HepG2 (cell line): ENCODE measurements around the gene TCERG1L.

Experiments used
- ATF3 ChIP-seq: sonication (generic); formaldehyde crosslinking; IDR thresholded peaks from 2 replicates; pipeline ENCODE4 v1.4.0; 2020; ENCODE audit warnings: missing genetic modification reagents
- CBX5 ChIP-seq: sonication (generic); formaldehyde crosslinking; IDR thresholded peaks from 2 replicates; pipeline ENCODE4 v1.4.0; 2020; ENCODE audit warnings: missing genetic modification reagents, borderline replicate concordance
- CTCF ChIP-seq: sonication (generic); formaldehyde crosslinking; IDR thresholded peaks from 2 replicates; pipeline ENCODE4 v1.5.0; 2020; ENCODE audit warnings: mild to moderate bottlenecking, missing genetic modification reagents, moderate library complexity
- KLF13 ChIP-seq: sonication (generic); formaldehyde crosslinking; IDR thresholded peaks from 2 replicates; pipeline ENCODE4 v1.4.0; 2020; ENCODE audit warnings: mild to moderate bottlenecking, missing genetic modification reagents
- MAX ChIP-seq: IDR thresholded peaks from 2 replicates; pipeline ENCODE4 v1.6.1; 2012; ENCODE audit warnings: inconsistent platforms
- MEF2D ChIP-seq: sonication (generic); formaldehyde crosslinking; IDR thresholded peaks from 2 replicates; pipeline ENCODE4 v1.5.1; 2020; ENCODE audit warnings: mild to moderate bottlenecking, missing genetic modification reagents
- POLR2A ChIP-seq, 2 experiments: IDR thresholded peaks; 2 replicates each; pipeline ENCODE4 v1.6.1; 2011; ENCODE audit warnings: low read depth in 2 of 2, low read length in 2 of 2, mild to moderate bottlenecking in 1 of 2, moderate library complexity in 1 of 2; ENCODE audit not compliant: insufficient read depth in 1 of 2
- SOX5 ChIP-seq: IDR thresholded peaks from 2 replicates; pipeline ENCODE4 v1.6.1; 2016; ENCODE audit warnings: borderline replicate concordance
- ZNF20 ChIP-seq: sonication (generic); formaldehyde crosslinking; IDR thresholded peaks from 2 replicates; pipeline ENCODE4 v1.4.0; 2020; ENCODE audit warnings: mild to moderate bottlenecking, moderate library complexity, missing genetic modification reagents

GRCh38 chr10:131084791-131085090 lies 226.8 kb downstream of the TCERG1L start:
- no peak for TF ChIP-seq CBX5 (CRISPR knock-in tag)
- TF ChIP-seq ZNF20, result no peak
- no peak for TF ChIP-seq MEF2D
- no peak for TF ChIP-seq SOX5 (CRISPR knock-in tag)
- no peak for TF ChIP-seq ATF3 (CRISPR knock-in tag)
- TF ChIP-seq CTCF (CRISPR knock-in tag), result no peak
- no peak for TF ChIP-seq MAX
- no peak for TF ChIP-seq KLF13
- no peak for TF ChIP-seq POLR2A (IDR thresholded peaks at IDR 0.05; ENCODE audit: insufficient read depth in 1 of 2, low read depth in 2 of 2, low read length in 2 of 2)
